GM23248 (cell line): ENCODE data around the gene HOMEZ. TPM values are rescaled to one million over a fixed set of nuclear protein-coding genes. Genes with fewer than 3 reads are reported as not detected.
A peak's percentile ranks its signal among the peaks of the same experiment; 100 is the strongest.
"Not testable (repeated sequence)": the region's sequence is repeated elsewhere in the genome, so short reads cannot be mapped to it uniquely, and the experiment has no call there.

Experiments
- DNase-seq: peaks from one replicate; pipeline ENCODE4 v3.0.0-alpha.2; 2015
- H2AFZ ChIP-seq: fragments of 200-600 bp; sonication (generic); 2 replicates; pipeline ENCODE4 v1.6.1; 2016; ENCODE audit warnings: antibody characterized with exemption
- H3F3A ChIP-seq: fragments of 200-600 bp; sonication (generic); 2 replicates; pipeline ENCODE4 v1.6.1; 2016; ENCODE audit warnings: mild to moderate bottlenecking, antibody characterized with exemption, mixed run types; ENCODE audit not compliant: insufficient read depth
- H3K27ac ChIP-seq: fragments of 200-600 bp; sonication (generic); 2 replicates; pipeline ENCODE4 v1.5.1; 2016; ENCODE audit warnings: mild to moderate bottlenecking
- H3K27me3 ChIP-seq: fragments of 200-600 bp; sonication (generic); replicated peaks from 2 replicates; pipeline ENCODE4 v1.6.1; 2016; ENCODE audit warnings: mild to moderate bottlenecking; ENCODE audit not compliant: insufficient read depth
- H3K36me3 ChIP-seq: fragments of 200-600 bp; sonication (generic); 2 replicates; pipeline ENCODE4 v1.6.1; 2016; ENCODE audit warnings: low read depth, mild to moderate bottlenecking
- H3K4me1 ChIP-seq: fragments of 200-600 bp; sonication (generic); 2 replicates; pipeline ENCODE4 v1.6.1; 2016; ENCODE audit warnings: mild to moderate bottlenecking; ENCODE audit not compliant: insufficient read depth
- H3K4me2 ChIP-seq: fragments of 200-600 bp; sonication (generic); one replicate; pipeline ENCODE4 v1.6.1; 2016; ENCODE audit warnings: mild to moderate bottlenecking; ENCODE audit not compliant: unreplicated experiment
- H3K4me3 ChIP-seq: fragments of 200-600 bp; sonication (generic); 2 replicates; pipeline ENCODE4 v1.5.1; 2016; ENCODE audit warnings: mild to moderate bottlenecking
- H3K79me2 ChIP-seq: fragments of 200-600 bp; sonication (generic); 2 replicates; pipeline ENCODE4 v1.6.1; 2016; ENCODE audit warnings: mild to moderate bottlenecking; ENCODE audit not compliant: insufficient read depth
- H3K9ac ChIP-seq: fragments of 200-600 bp; sonication (generic); 2 replicates; pipeline ENCODE4 v1.6.1; 2016; ENCODE audit warnings: mild to moderate bottlenecking
- H3K9me2 ChIP-seq: fragments of 200-600 bp; sonication (generic); 2 replicates; pipeline ENCODE4 v1.6.1; 2016; ENCODE audit warnings: mixed run types, mild to moderate bottlenecking, moderate library complexity; ENCODE audit not compliant: insufficient read depth
- H3K9me3 ChIP-seq: fragments of 200-600 bp; sonication (generic); one replicate; pipeline ENCODE4 v1.6.1; 2017; ENCODE audit warnings: low read depth
- H4K20me1 ChIP-seq: fragments of 200-600 bp; sonication (generic); 2 replicates; pipeline ENCODE4 v1.6.0; 2016; ENCODE audit not compliant: insufficient read depth
- EZH2 ChIP-seq: fragments of 200-600 bp; sonication (generic); IDR thresholded peaks from 2 replicates; pipeline ENCODE4 v1.6.1; 2018; ENCODE audit warnings: antibody characterized with exemption, mild to moderate bottlenecking; ENCODE audit not compliant: insufficient read depth, poor library complexity, severe bottlenecking
- EZH2phosphoT487 ChIP-seq: fragments of 200-600 bp; sonication (generic); IDR thresholded peaks from 2 replicates; pipeline ENCODE4 v1.6.1; 2018; ENCODE audit warnings: antibody characterized with exemption, moderate library complexity, mild to moderate bottlenecking, low read depth; ENCODE audit not compliant: insufficient read depth
- WGBS, 2 experiments: methylation state at CpG; one replicate each; pipeline ENCODE4 v1.1.6; 2015 to 2017; ENCODE audit warnings: low lambda C conversion rate in 2 of 2, low coverage in 1 of 2; ENCODE audit errors: missing lambda C conversion rate in 2 of 2; 5-methylcytosine and 5-hydroxymethylcytosine counted together
- in situ Hi-C: fragments of 300-500 bp; cut with MboI; formaldehyde crosslinking; loops from 2 replicates; pipeline ENCODE4 v1.15.0; 2020
- polyA plus RNA-seq: library from polyadenylated mRNA; unstranded; fragments of >200 nt; fragmentation: Nextera tagmentation; extraction: Ambion mirVana; gene quantifications from 2 replicates; pipeline ENCODE4 v1.2.1, GENCODE V29; 2016
- total RNA-seq: library from RNA; depleted of rRNA; stranded (reverse); fragments of >200 nt; shearing (Covaris generic); gene quantifications from 2 replicates; pipeline ENCODE4 v1.2.3, GENCODE V29; 2014

HOMEZ gene
- total and polyA plus RNA-seq, 2 experiments from 2014 or later: 5.8 to 7.6 TPM

GRCh38 chr14:23285530-23286019, 357 bp downstream of the HOMEZ start:
- H3K27ac ChIP-seq: peak overlapping the region; percentile 39
- in situ Hi-C loops: no loop called here
- H3K4me2 ChIP-seq: peak overlapping the region; percentile 92

GRCh38 chr14:23284654-23285529, 1.0 kb downstream of the HOMEZ start:
- Histone ChIP-seq H4K20me1 (no peaks in the 10 kb centered on the region), H3K4me3 (peak overlapping the region; percentile 88), H3K9me3 (no peaks in the 10 kb centered on the region), H3K9ac (peak overlapping the region; percentile 89), H3K79me2 (peaks cover 29% of the 10 kb centered on the region), H3K36me3 (no peaks in the 10 kb centered on the region), H3F3A (peaks cover 7% of the 10 kb centered on the region), H3K27me3 (no peaks in the 10 kb centered on the region), H3K27ac (peak overlapping the region; percentile 39), H3K9me2 (no peaks in the 10 kb centered on the region), H3K4me1 (peaks cover 15% of the 10 kb centered on the region), H3K4me2 (peak overlapping the region; percentile 92), H2AFZ (peak overlapping the region; percentile 95)
- TF ChIP-seq EZH2phosphoT487: no peak
- TF ChIP-seq EZH2: no peak
- WGBS, 2 experiments: 23 to 25% methylated on average over 9 of the region's 9 CpGs
- DNase-seq: peak; percentile 51
- in situ Hi-C loops: no loop called here

More at GRCh38 chr14:23285530-23286019, 357 bp downstream of the HOMEZ start:
- H2AFZ ChIP-seq: peak overlapping the region; percentile 95
- H3K27me3 ChIP-seq: no peaks in the 10 kb centered on the region
- no peak for TF ChIP-seq EZH2
- no peak for TF ChIP-seq EZH2phosphoT487
- H3F3A ChIP-seq: peaks cover 7% of the 10 kb centered on the region
- peak; percentile 42 for DNase-seq
- no peaks in the 10 kb centered on the region for H3K36me3 ChIP-seq
- no peaks in the 10 kb centered on the region for H3K9me3 ChIP-seq
- WGBS, 2 experiments: 0% methylated on average over 9 to 21 of the region's 22 CpGs
- H3K4me3 ChIP-seq: peak overlapping the region; percentile 88
- H3K9ac ChIP-seq: peak overlapping the region; percentile 89
- no peaks in the 10 kb centered on the region for H4K20me1 ChIP-seq
- no peaks in the 10 kb centered on the region for H3K9me2 ChIP-seq
- peaks cover 24% of the 10 kb centered on the region for H3K79me2 ChIP-seq
- peaks cover 15% of the 10 kb centered on the region for H3K4me1 ChIP-seq

GRCh38 chr14:23281247-23281646, 4.7 kb downstream of the HOMEZ start:
- 96 to 97% methylated on average over 6 of the region's 6 CpGs for WGBS, 2 experiments
- Histone ChIP-seq H3K4me2 (no peak overlapping the region), H3K4me1 (peaks cover 9% of the 10 kb centered on the region; the same call in 1 of the 2 replicates), H3K79me2 (peaks cover 29% of the 10 kb centered on the region), H3K36me3 (no peaks in the 10 kb centered on the region), H3K9ac (no peak overlapping the region), H3K9me2 (no peaks in the 10 kb centered on the region), H2AFZ (no peak overlapping the region), H3K9me3 (no peaks in the 10 kb centered on the region), H3F3A (no peaks in the 10 kb centered on the region), H3K4me3 (no peak overlapping the region), H3K27ac (no peak overlapping the region), H4K20me1 (no peaks in the 10 kb centered on the region), H3K27me3 (no peaks in the 10 kb centered on the region)
- no peak for DNase-seq
- in situ Hi-C loops: no loop called here
- TF ChIP-seq EZH2phosphoT487 (no peak), EZH2 (no peak)

- 97 to 100% methylated on average over 6 of the region's 6 CpGs for WGBS, 2 experiments
- H3K9ac ChIP-seq, H4K20me1 ChIP-seq, DNase-seq, H3K27ac ChIP-seq, H3K79me2 ChIP-seq, H3K9me3 ChIP-seq, H3K4me2 ChIP-seq, H3K4me3 ChIP-seq, H3K27me3 ChIP-seq, H3K9me2 ChIP-seq, H2AFZ ChIP-seq, H3K36me3 ChIP-seq, in situ Hi-C loops, H3K4me1 ChIP-seq, H3F3A ChIP-seq: not testable (repeated sequence)
These were observed 8.0 kb downstream of the HOMEZ start for GRCh38 chr14:23277928-23278327.
